NCI-H526 treated with DMSO at 0.1 percent for 48 hours (cell line): ENCODE measurements around the gene TIMM21.

Source experiments
- DNase-seq: peaks from one replicate; lab custom pipeline; 2025; lab: John Stamatoyannopoulos, UW

TIMM21 gene

GRCh38 chr18:74191577-74191976, 43.3 kb downstream of the TIMM21 start:
- DNase-seq = no peak

- no peak for DNase-seq
These were observed 46.4 kb downstream of the TIMM21 start for GRCh38 chr18:74194691-74195090.

GRCh38 chr18:74196220-74197119, 48.1 kb downstream of the TIMM21 start:
- DNase-seq = peak; percentile 76

- peak; percentile 52 for DNase-seq
These were observed 49.5 kb downstream of the TIMM21 start for GRCh38 chr18:74197705-74198341.

GRCh38 chr18:74198453-74198852, 50.1 kb downstream of the TIMM21 start:
- no peak for DNase-seq

GRCh38 chr18:74200780-74201179, 52.5 kb downstream of the TIMM21 start:
- no peak for DNase-seq

- DNase-seq = no peak
These were observed 55.5 kb downstream of the TIMM21 start for GRCh38 chr18:74203811-74204210.

GRCh38 chr18:74204526-74205152, 56.3 kb downstream of the TIMM21 start:
- DNase-seq = no peak
